ENCODE results near the gene LAMA4. TPM values are rescaled to one million over a fixed set of nuclear protein-coding genes. Genes with fewer than 3 reads are reported as not detected.

Gene LAMA4
- total RNA-seq, 1 experiment from 2014 or later: 11.9 TPM

DNA sequence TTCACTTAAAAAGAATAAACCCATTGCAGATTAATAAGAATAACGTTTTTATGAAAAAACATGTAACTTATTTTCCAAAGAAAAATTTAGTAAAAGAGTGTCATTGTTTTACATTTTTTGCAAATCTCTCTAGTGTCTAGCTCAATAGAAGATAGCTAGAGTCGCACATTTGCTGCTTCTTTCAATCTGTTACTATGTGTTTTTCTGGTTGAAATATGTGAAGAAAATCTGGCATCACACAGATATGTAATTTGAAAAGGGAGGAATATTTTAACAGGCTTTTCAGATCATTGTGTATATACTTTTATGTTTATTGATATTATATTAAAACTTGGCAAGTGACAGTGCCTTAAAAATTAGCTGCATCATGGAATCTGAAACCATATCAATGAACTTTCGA is 191.4 kb downstream of the LAMA4 start:
- CTCF ChIA-PET: no interaction called here

DNA sequence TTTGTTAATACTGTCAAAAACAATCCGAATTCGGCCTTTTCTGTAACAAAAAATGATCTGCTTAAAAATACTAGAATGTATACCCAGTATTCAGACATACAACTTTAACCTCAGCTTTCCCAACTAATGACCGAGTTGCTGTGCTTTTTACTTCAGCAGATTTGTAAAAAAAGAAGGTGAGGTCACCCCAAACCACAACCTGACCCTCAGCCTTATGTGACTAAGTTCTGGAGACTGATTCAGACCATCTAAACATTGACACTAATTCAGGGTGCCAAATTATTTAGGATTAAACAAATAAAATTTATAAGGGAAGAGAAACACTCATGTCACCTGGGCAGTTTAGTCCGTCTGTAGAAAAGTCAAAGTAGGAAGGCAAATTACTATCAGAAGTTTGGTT is 192.8 kb downstream of the LAMA4 start:
- in situ Hi-C loops (cut with HindIII; ENCODE audit: low pct_unique_long_range_greater_than_20kb, low sequenced_read_pairs): no loop called here

More for the DNA sequence above, 191.4 kb downstream of the LAMA4 start:
- Histone ChIP-seq H3K9me3 (ENCODE audit: control insufficient read depth, insufficient read depth, low read depth, low read length) (no peaks in the 10 kb centered on the region), H3K27me3 (ENCODE audit: control insufficient read depth, insufficient read depth, low read length) (no peaks in the 10 kb centered on the region), H3K4me1 (ENCODE audit: control insufficient read depth, insufficient read depth, low read length) (no peaks in the 10 kb centered on the region), H3K36me3 (ENCODE audit: control insufficient read depth, insufficient read depth, low read length) (no peaks in the 10 kb centered on the region), H3K27ac (ENCODE audit: low read length) (no peak overlapping the region), H3K4me3 (ENCODE audit: low read depth in 2 of 2, low read length in 2 of 2) (no peak overlapping the region)
- intact Hi-C loops (cut with micrococcal nuclease; ENCODE audit: unreplicated experiment) (no loop called here), in situ Hi-C loops (cut with HindIII; ENCODE audit: low pct_unique_long_range_greater_than_20kb, low sequenced_read_pairs) (no loop called here)
- no TSS peak for BruUV-seq (replicated peaks)
- no peak for TF ChIP-seq TCF7L2 (IDR thresholded peaks at IDR 0.05; ENCODE audit: low read depth, low read length)
- TF ChIP-seq, protein P1, sequence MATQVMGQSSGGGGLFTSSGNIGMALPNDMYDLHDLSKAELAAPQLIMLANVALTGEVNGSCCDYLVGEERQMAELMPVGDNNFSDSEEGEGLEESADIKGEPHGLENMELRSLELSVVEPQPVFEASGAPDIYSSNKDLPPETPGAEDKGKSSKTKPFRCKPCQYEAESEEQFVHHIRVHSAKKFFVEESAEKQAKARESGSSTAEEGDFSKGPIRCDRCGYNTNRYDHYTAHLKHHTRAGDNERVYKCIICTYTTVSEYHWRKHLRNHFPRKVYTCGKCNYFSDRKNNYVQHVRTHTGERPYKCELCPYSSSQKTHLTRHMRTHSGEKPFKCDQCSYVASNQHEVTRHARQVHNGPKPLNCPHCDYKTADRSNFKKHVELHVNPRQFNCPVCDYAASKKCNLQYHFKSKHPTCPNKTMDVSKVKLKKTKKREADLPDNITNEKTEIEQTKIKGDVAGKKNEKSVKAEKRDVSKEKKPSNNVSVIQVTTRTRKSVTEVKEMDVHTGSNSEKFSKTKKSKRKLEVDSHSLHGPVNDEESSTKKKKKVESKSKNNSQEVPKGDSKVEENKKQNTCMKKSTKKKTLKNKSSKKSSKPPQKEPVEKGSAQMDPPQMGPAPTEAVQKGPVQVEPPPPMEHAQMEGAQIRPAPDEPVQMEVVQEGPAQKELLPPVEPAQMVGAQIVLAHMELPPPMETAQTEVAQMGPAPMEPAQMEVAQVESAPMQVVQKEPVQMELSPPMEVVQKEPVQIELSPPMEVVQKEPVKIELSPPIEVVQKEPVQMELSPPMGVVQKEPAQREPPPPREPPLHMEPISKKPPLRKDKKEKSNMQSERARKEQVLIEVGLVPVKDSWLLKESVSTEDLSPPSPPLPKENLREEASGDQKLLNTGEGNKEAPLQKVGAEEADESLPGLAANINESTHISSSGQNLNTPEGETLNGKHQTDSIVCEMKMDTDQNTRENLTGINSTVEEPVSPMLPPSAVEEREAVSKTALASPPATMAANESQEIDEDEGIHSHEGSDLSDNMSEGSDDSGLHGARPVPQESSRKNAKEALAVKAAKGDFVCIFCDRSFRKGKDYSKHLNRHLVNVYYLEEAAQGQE (IDR thresholded peaks at IDR 0.05; ENCODE audit: insufficient read depth in 1 of 2, low read depth in 2 of 2, low read length in 1 of 2): no peak
- DNase-seq (ENCODE audit: low read depth, low spot score) (no peak), ATAC-seq (no peak)
- POLR2A ChIA-PET: no interaction called here

More for the DNA sequence above, 192.8 kb downstream of the LAMA4 start:
- H3K4me3 ChIP-seq (ENCODE audit: low read depth in 2 of 2, low read length in 2 of 2): no peak overlapping the region
- no peaks in the 10 kb centered on the region for H3K27me3 ChIP-seq (ENCODE audit: control insufficient read depth, insufficient read depth, low read length)
- H3K9me3 ChIP-seq (ENCODE audit: control insufficient read depth, insufficient read depth, low read depth, low read length): no peaks in the 10 kb centered on the region
- DNase-seq (ENCODE audit: low read depth, low spot score) (no peak), ATAC-seq (no peak)
- intact Hi-C loops (cut with micrococcal nuclease; ENCODE audit: unreplicated experiment): no loop called here
- POLR2A ChIA-PET: no interaction called here
- H3K4me1 ChIP-seq (ENCODE audit: control insufficient read depth, insufficient read depth, low read length): no peaks in the 10 kb centered on the region
- BruUV-seq (replicated peaks): no TSS peak
- no peak overlapping the region for H3K27ac ChIP-seq (ENCODE audit: low read length)
- no peaks in the 10 kb centered on the region for H3K36me3 ChIP-seq (ENCODE audit: control insufficient read depth, insufficient read depth, low read length)
- CTCF ChIA-PET: interaction anchor here (1.2 kb wide), 1 partner anchor 11 kb away, joined by 3 read pairs; no protein-coding TSS in a partner anchor
- TF ChIP-seq POLR2AphosphoS5 (IDR thresholded peaks at IDR 0.05; ENCODE audit: low read depth, low read length): no peak
- TF ChIP-seq, protein P1 (IDR thresholded peaks at IDR 0.05; ENCODE audit: insufficient read depth in 1 of 2, low read depth in 2 of 2, low read length in 1 of 2): no peak

Other genes starting within 250 kb of the LAMA4 start
- gene CCN6, start 200.5 kb downstream of the LAMA4 start, total RNA-seq (2021; ENCODE audit: unreplicated experiment): 3.0 TPM
- 22.3 TPM for gene TUBE1, start 167.1 kb downstream of the LAMA4 start, total RNA-seq (2021; ENCODE audit: unreplicated experiment)
- gene FAM229B, start 167.0 kb downstream of the LAMA4 start, total RNA-seq (2021; ENCODE audit: unreplicated experiment): 12.0 TPM
- gene RFPL4B, start 92.8 kb upstream of the LAMA4 start, total RNA-seq (2021; ENCODE audit: unreplicated experiment): not detected

All from Panc1 (cell line).